WTC11 (cell line): ENCODE measurements around the gene C7. TPM values are rescaled to one million over a fixed set of nuclear protein-coding genes. Genes with fewer than 3 reads are reported as not detected.

Experiments used
- ATAC-seq: fragments of 200-7000 bp; cut with Tn5 transposase; 2 replicates; pipeline ENCODE4 v1.10.0; 2021; ENCODE audit warnings: mild to moderate bottlenecking, moderate library complexity
- CTCF ChIA-PET: fragments of 300-600 bp; sonication (Branson Sonifier 250); formaldehyde crosslinking; loops from one replicate; lab custom pipeline; 2021; ENCODE audit warnings: antibody characterized with exemption; lab: Charles Lee
- POLR2A ChIA-PET: fragments of 350-600 bp; sonication (Branson Sonifier 250); formaldehyde crosslinking; loops from one replicate; lab custom pipeline; 2021; ENCODE audit warnings: antibody characterized with exemption; lab: Charles Lee
- DNase-seq: peaks from one replicate; pipeline ENCODE4 v3.0.0; 2021; ENCODE audit warnings: low spot score
- H3K27ac Mint-ChIP-seq: 2 replicates; pipeline ENCODE4 v1.8.0; 2021; ENCODE audit warnings: mixed read lengths
- H3K27me3 Mint-ChIP-seq: 2 replicates; pipeline ENCODE4 v1.8.0; 2021; ENCODE audit warnings: low read depth, mild to moderate bottlenecking, moderate library complexity, mixed read lengths
- H3K36me3 Mint-ChIP-seq: 2 replicates; pipeline ENCODE4 v1.8.0; 2021; ENCODE audit warnings: mixed read lengths
- H3K4me1 Mint-ChIP-seq: 2 replicates; pipeline ENCODE4 v1.8.0; 2022; ENCODE audit warnings: mixed read lengths
- H3K4me3 Mint-ChIP-seq: 2 replicates; pipeline ENCODE4 v1.8.0; 2021; ENCODE audit warnings: mild to moderate bottlenecking, moderate library complexity, mixed read lengths
- H3K9me3 Mint-ChIP-seq: 2 replicates; pipeline ENCODE4 v1.8.0; 2021; ENCODE audit warnings: mixed read lengths
- ARID4B ChIP-seq: sonication (generic); formaldehyde crosslinking; IDR thresholded peaks from 2 replicates; pipeline ENCODE4 v1.8.0; 2023; ENCODE audit warnings: missing genetic modification reagents, mild to moderate bottlenecking, borderline replicate concordance
- ATF3 ChIP-seq: sonication (generic); formaldehyde crosslinking; conservative IDR thresholded peaks from 2 replicates; pipeline ENCODE4 v1.8.1; 2022; ENCODE audit warnings: mild to moderate bottlenecking, missing genetic modification reagents
- ATF6 ChIP-seq: sonication (generic); formaldehyde crosslinking; IDR thresholded peaks from 2 replicates; pipeline ENCODE4 v1.8.1; 2023; ENCODE audit warnings: mild to moderate bottlenecking, missing genetic modification reagents
- E2F4 ChIP-seq: sonication (generic); formaldehyde crosslinking; IDR thresholded peaks from 2 replicates; pipeline ENCODE4 v1.8.1; 2022; ENCODE audit warnings: low read depth, mild to moderate bottlenecking, moderate library complexity, missing genetic modification reagents, borderline replicate concordance
- ELF4 ChIP-seq: sonication (generic); formaldehyde crosslinking; IDR thresholded peaks from 2 replicates; pipeline ENCODE4 v1.8.1; 2022; ENCODE audit warnings: low read depth, mild to moderate bottlenecking, moderate library complexity, missing genetic modification reagents
- FOXP1 ChIP-seq: sonication (generic); formaldehyde crosslinking; IDR thresholded peaks from 2 replicates; pipeline ENCODE4 v1.8.0; 2022; ENCODE audit warnings: missing genetic modification reagents, mild to moderate bottlenecking, moderate library complexity, borderline replicate concordance
- FOXP4 ChIP-seq: sonication (generic); formaldehyde crosslinking; IDR thresholded peaks from 2 replicates; pipeline ENCODE4 v1.8.0; 2022; ENCODE audit warnings: mild to moderate bottlenecking, missing genetic modification reagents
- GRHL2 ChIP-seq: fragments of 250-450 bp; sonication (Bioruptor Pico); IDR thresholded peaks from 2 replicates; pipeline ENCODE4 v1.8.0; 2022; ENCODE audit warnings: mild to moderate bottlenecking, moderate library complexity; ENCODE audit not compliant: insufficient replicate concordance, severe bottlenecking
- NFE2L1 ChIP-seq: sonication (generic); formaldehyde crosslinking; IDR thresholded peaks from 2 replicates; pipeline ENCODE4 v1.8.1; 2023; ENCODE audit warnings: missing genetic modification reagents
- ZNF671 ChIP-seq: fragments of 250-450 bp; sonication (Bioruptor Pico); IDR thresholded peaks from 2 replicates; pipeline ENCODE4 v1.8.0; 2021; ENCODE audit warnings: mild to moderate bottlenecking
- total RNA-seq: library from RNA; stranded (reverse); gene quantifications from 3 replicates; pipeline ENCODE4 v1.2.3, GENCODE V29; 2021

The C7 gene
- total RNA-seq, 1 experiment from 2014 or later: 4.5 TPM

GRCh38 chr5:40866844-40867243 lies 42.5 kb upstream of the C7 start:
- H3K9me3 Mint-ChIP-seq: peaks cover 24% of the 10 kb centered on the region
- H3K4me3 Mint-ChIP-seq: no peak overlapping the region
- TF ChIP-seq ATF6: no peak
- TF ChIP-seq FOXP4 (CRISPR knock-in tag): no peak
- peaks cover 23% of the 10 kb centered on the region for H3K4me1 Mint-ChIP-seq
- POLR2A ChIA-PET: no interaction called here
- CTCF ChIA-PET: interaction anchor here (1.1 kb wide), 1 partner anchor 1879 kb away, joined by 3 read pairs; no protein-coding TSS in a partner anchor
- DNase-seq (no peak), ATAC-seq (no peak; the same call in 1 of the 2 replicates)
- no peak overlapping the region for H3K27ac Mint-ChIP-seq
- peaks cover 19% of the 10 kb centered on the region for H3K36me3 Mint-ChIP-seq
- H3K27me3 Mint-ChIP-seq: peaks cover 4% of the 10 kb centered on the region; the same call in 1 of the 2 replicates

GRCh38 chr5:40869384-40869783 lies 39.9 kb upstream of the C7 start:
- Mint-ChIP-seq H3K27ac (no peak overlapping the region), H3K27me3 (peaks cover 4% of the 10 kb centered on the region; the same call in 1 of the 2 replicates), H3K36me3 (peaks cover 14% of the 10 kb centered on the region), H3K4me1 (peaks cover 23% of the 10 kb centered on the region), H3K4me3 (no peak overlapping the region), H3K9me3 (peaks cover 30% of the 10 kb centered on the region)
- ChIA-PET CTCF (no interaction called here), POLR2A (interaction anchor here (0.7 kb wide), 1 partner anchor 29 kb away, joined by 3 read pairs; no protein-coding TSS in a partner anchor)
- no peak for TF ChIP-seq ARID4B (CRISPR knock-in tag)
- TF ChIP-seq ELF4 (CRISPR knock-in tag): no peak
- TF ChIP-seq FOXP1: no peak
- no peak for TF ChIP-seq ZNF671 (CRISPR knock-in tag)
- TF ChIP-seq FOXP4 (CRISPR knock-in tag): no peak
- no peak for TF ChIP-seq GRHL2 (CRISPR knock-in tag)
- no peak for TF ChIP-seq NFE2L1 (CRISPR knock-in tag)
- no peak for TF ChIP-seq E2F4 (CRISPR knock-in tag)
- no peak for TF ChIP-seq ATF3 (CRISPR knock-in tag)
- DNase-seq (no peak), ATAC-seq (no peak)
